Peyer's patch (tissue), 4 donors: ENCODE results near the gene HOXD8.

ENCODE experiments used
- POLR2A ChIP-seq, 2 donors: fragments of 450-650 bp; IDR thresholded peaks; one replicate each; pipeline ENCODE4 v1.5.1; 2017; ENCODE audit warnings: antibody characterized with exemption in 2 of 2, mild to moderate bottlenecking in 2 of 2, moderate library complexity in 2 of 2
- TF ChIP-seq, protein P1 (sequence below), 6 experiments: fragments of 450-650 bp in 4 of 6; fragments of 200-600 bp in 2 of 6; sonication (generic) in 1 of 6; IDR thresholded peaks; one replicate each; pipeline ENCODE4 v1.5.1; 2017 to 2019; ENCODE audit warnings: antibody characterized with exemption in 6 of 6, mild to moderate bottlenecking in 3 of 6, moderate library complexity in 1 of 6

DNA sequence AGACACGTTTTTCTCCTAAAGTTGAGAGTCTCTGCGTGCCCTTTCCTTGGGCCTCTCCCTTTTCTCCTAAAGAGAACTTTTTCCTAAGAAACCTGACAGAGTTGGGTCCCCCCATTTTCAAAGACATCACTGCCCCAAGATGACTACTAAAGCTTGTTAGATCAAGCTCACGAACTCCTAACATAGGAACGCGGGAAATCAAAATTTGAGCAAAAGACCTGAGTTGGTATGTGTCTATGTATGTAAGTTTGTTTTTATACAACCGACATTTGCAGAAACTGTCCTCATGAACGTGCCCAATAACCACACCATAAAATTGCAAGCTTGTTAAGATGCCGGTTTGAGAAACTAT, 35.6 kb upstream of the HOXD8 start:
- TF ChIP-seq, protein P1, sequence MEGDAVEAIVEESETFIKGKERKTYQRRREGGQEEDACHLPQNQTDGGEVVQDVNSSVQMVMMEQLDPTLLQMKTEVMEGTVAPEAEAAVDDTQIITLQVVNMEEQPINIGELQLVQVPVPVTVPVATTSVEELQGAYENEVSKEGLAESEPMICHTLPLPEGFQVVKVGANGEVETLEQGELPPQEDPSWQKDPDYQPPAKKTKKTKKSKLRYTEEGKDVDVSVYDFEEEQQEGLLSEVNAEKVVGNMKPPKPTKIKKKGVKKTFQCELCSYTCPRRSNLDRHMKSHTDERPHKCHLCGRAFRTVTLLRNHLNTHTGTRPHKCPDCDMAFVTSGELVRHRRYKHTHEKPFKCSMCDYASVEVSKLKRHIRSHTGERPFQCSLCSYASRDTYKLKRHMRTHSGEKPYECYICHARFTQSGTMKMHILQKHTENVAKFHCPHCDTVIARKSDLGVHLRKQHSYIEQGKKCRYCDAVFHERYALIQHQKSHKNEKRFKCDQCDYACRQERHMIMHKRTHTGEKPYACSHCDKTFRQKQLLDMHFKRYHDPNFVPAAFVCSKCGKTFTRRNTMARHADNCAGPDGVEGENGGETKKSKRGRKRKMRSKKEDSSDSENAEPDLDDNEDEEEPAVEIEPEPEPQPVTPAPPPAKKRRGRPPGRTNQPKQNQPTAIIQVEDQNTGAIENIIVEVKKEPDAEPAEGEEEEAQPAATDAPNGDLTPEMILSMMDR (IDR thresholded peaks at IDR 0.05): no peak
- TF ChIP-seq POLR2A (IDR thresholded peaks at IDR 0.05): no peak
